ENCODE data around the gene TMX1. TPM values are rescaled to one million over a fixed set of nuclear protein-coding genes. Genes with fewer than 3 reads are reported as not detected.

TMX1 gene
- total RNA-seq, 4 donors from 2014 or later: 35.9 to 44.6 (median 43.0) TPM

DNA sequence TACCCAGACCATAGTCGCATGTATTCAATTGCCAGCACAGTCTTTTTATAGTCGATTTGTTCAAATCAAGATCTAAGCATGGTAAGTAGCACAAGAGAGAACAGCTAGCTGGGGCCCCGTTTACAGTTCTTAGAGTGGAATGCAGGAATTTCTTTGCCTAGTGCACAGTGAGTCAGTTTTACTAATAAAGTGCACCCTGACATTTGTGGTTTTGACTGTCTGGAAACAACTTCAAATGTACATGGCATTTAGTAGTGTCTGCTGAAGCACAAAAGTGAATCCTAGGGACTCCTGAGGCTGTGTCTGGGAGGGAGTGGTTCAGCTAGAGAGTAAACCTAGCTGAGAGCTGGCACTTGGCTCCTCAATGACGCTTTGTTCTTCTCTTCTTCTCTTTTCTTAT, 64.9 kb downstream of the TMX1 start:
- TF ChIP-seq POLR2A (IDR thresholded peaks at IDR 0.05): no peak
- TF ChIP-seq, protein P1, sequence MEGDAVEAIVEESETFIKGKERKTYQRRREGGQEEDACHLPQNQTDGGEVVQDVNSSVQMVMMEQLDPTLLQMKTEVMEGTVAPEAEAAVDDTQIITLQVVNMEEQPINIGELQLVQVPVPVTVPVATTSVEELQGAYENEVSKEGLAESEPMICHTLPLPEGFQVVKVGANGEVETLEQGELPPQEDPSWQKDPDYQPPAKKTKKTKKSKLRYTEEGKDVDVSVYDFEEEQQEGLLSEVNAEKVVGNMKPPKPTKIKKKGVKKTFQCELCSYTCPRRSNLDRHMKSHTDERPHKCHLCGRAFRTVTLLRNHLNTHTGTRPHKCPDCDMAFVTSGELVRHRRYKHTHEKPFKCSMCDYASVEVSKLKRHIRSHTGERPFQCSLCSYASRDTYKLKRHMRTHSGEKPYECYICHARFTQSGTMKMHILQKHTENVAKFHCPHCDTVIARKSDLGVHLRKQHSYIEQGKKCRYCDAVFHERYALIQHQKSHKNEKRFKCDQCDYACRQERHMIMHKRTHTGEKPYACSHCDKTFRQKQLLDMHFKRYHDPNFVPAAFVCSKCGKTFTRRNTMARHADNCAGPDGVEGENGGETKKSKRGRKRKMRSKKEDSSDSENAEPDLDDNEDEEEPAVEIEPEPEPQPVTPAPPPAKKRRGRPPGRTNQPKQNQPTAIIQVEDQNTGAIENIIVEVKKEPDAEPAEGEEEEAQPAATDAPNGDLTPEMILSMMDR (IDR thresholded peaks at IDR 0.05): no peak
- H3K9me3 ChIP-seq: no peaks in the 10 kb centered on the region

DNA sequence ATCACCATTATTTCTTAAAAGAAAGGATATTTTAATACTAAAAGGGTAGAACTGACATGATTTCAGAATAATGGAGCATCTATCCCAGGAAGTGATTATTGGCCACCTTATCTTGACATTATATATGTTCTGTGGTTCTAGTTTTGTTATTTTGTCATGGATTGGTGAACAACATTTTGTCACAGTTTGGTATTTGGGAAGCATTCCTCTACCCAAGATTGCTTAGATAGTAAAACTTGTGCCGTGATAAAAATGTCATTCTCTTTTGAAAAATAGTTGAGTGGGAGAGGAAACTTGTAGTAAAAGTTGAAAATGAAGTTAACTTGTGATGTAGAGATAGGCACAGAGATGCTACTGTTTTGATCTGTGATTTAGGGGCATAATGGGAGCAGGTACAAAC, 65.7 kb downstream of the TMX1 start:
- Histone ChIP-seq H3K27ac (no peak overlapping the region), H3K4me1 (no peaks in the 10 kb centered on the region), H3K4me3 (replicated peaks in 1 of 3) (no peak overlapping the region), H3K9me3 (no peaks in the 10 kb centered on the region), H3K27me3 (no peaks in the 10 kb centered on the region), H3K36me3 (no peaks in the 10 kb centered on the region)
- 87 to 92% methylated on average over 1 of the region's 1 CpG for WGBS, 2 donors
- intact Hi-C loops (cut with DNase I): no loop called here
- DNase-seq: no peak
- TF ChIP-seq, protein P1 (IDR thresholded peaks at IDR 0.05): no peak
- TF ChIP-seq POLR2A (IDR thresholded peaks at IDR 0.05): no peak

More for the DNA sequence above, 64.9 kb downstream of the TMX1 start:
- Histone ChIP-seq H3K27me3 (no peaks in the 10 kb centered on the region), H3K4me3 (replicated peaks in 1 of 3) (no peak overlapping the region), H3K27ac (no peak overlapping the region), H3K4me1 (no peaks in the 10 kb centered on the region), H3K36me3 (no peaks in the 10 kb centered on the region)
- WGBS, 2 donors: 60 to 68% methylated on average over 4 of the region's 4 CpGs
- intact Hi-C loops (cut with DNase I): no loop called here
- no peak for DNase-seq

Small RNA genes within 50 kb of the gene (small RNA-seq; reads per million reads assigned to genes)
- gene RF00019: not detected
- not detected for gene RF00156

Other genes with a start within 250 kb of the TMX1 start
- 1 to 10 TPM in 3 of 4 donors, under 1 TPM in 1; 0.56 to 2.6 (median 1.8) TPM for gene TRIM9, start 145.1 kb upstream of the TMX1 start, total RNA-seq